Measurements from ENCODE around the gene CCNK.

Gene CCNK

DNA sequence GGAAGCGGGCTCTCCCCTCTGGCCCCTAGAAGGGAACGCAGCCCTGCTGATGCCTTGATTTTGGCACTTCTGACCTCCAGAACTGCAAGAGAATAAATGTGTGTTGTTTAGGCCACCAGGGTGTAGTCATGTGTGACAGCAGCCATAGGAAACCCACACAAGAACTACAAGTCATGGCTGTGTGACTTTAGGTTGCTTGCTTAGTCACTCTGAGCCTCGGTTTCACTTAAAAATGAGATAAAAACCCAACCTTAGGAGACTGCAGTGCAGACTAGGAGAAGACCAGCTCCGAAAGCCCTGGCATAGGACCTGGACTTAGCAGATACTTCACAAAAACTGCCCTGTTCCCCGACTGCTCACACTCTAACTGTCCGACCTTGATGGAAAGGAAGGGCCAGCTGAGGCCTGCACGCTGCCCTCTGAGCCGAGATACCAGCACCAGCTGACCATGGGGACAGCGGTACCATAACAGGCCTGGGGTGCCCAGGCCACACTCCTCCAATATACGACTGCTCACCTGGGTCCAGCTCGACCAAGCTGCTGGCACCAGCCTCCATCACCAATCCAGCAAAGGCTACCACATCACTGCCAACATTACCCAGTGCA lies 69.3 kb downstream of the CCNK start:
- Histone ChIP-seq H3K27me3 (ENCODE audit: control insufficient read depth in 1 of 2, insufficient read depth in 2 of 2, low read length in 2 of 2) (no peaks in the 10 kb centered on the region), H3K27ac (ENCODE audit: low read depth, low read length) (no peak overlapping the region), H3K36me3 (ENCODE audit: control insufficient read depth in 1 of 2, insufficient read depth in 2 of 2, low read length in 2 of 2) (no peaks in the 10 kb centered on the region), H3K4me1 (ENCODE audit: control insufficient read depth in 1 of 2, insufficient read depth in 2 of 2, low read length in 2 of 2) (peaks cover 41 to 46% of the 10 kb centered on the region in 2 donors), H3K4me3 (ENCODE audit: low read depth in 1 of 2, low read length in 2 of 2) (no peak overlapping the region), H3K9me3 (ENCODE audit: control insufficient read depth in 1 of 2, low read length in 2 of 2) (no peaks in the 10 kb centered on the region), H3K9ac (ENCODE audit: low read depth in 1 of 2, low read length in 2 of 2) (no peak overlapping the region)

DNA sequence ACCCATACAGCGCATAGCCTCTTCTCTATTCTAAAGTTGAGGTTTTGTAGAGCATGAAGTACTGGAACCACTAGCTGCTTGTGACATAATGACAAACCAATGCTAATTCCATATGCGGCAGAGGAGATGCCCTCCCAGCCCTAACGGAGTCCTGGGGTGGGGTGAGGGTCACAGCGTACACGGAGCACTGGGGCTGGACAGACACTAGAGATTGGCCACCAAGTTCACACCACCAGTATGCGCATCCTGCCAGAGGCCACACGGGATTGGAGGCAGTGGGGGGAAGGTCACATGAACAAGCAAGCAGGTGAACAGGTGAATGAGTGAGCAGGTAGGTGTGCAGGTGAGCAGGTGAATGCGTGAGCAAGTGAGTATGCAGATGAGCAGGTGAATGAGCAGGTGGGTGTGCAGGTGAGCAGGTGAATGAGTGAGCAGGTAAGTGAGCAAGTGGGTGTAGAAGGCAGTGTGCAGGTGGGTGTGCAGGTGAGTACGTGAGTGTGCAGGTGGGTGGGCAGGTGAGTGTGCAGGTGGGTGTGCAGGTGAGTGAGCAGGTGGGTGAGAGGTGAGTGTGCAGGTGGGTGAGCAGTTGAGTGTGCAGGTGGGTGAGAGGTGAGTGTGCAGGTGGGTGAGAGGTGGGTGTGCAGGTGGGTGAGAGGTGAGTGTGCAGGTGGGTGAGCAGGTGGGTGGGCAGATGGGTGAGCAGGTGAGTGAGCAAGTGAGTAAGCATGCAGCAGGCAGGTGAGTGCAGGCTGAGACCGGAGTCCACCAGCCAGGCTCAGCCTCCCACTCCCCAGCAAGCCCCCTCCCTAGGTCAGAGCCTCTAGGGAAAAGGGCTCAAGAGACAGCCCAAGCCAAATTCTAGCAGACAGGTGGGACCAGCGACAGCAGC lies 70.1 kb downstream of the CCNK start:
- no peak overlapping the region for H3K27ac ChIP-seq (ENCODE audit: low read depth, low read length)
- H3K9me3 ChIP-seq (ENCODE audit: control insufficient read depth in 1 of 2, low read length in 2 of 2) = no peaks in the 10 kb centered on the region
- H3K9ac ChIP-seq (ENCODE audit: low read depth in 1 of 2, low read length in 2 of 2) = peak overlapping the region; percentile 51 to 68
- H3K36me3 ChIP-seq (ENCODE audit: control insufficient read depth in 1 of 2, insufficient read depth in 2 of 2, low read length in 2 of 2) = no peaks in the 10 kb centered on the region
- no peak overlapping the region for H3K4me3 ChIP-seq (ENCODE audit: low read depth in 1 of 2, low read length in 2 of 2)
- H3K4me1 ChIP-seq (ENCODE audit: control insufficient read depth in 1 of 2, insufficient read depth in 2 of 2, low read length in 2 of 2) = peaks cover 45 to 48% of the 10 kb centered on the region in 2 donors
- H3K27me3 ChIP-seq (ENCODE audit: control insufficient read depth in 1 of 2, insufficient read depth in 2 of 2, low read length in 2 of 2) = no peaks in the 10 kb centered on the region

GRCh38 chr14:99552021-99552553 lies 70.9 kb downstream of the CCNK start:
- H3K4me1 ChIP-seq (ENCODE audit: control insufficient read depth in 1 of 2, insufficient read depth in 2 of 2, low read length in 2 of 2) = peaks cover 45 to 48% of the 10 kb centered on the region in 2 donors

GRCh38 chr14:99552572-99553216 lies 71.5 kb downstream of the CCNK start:
- no peaks in the 10 kb centered on the region for H3K36me3 ChIP-seq (ENCODE audit: control insufficient read depth in 1 of 2, insufficient read depth in 2 of 2, low read length in 2 of 2)
- H3K9me3 ChIP-seq (ENCODE audit: control insufficient read depth in 1 of 2, low read length in 2 of 2) = no peaks in the 10 kb centered on the region
- peak overlapping the region; percentile 51 to 68 for H3K9ac ChIP-seq (ENCODE audit: low read depth in 1 of 2, low read length in 2 of 2)
- no peaks in the 10 kb centered on the region for H3K27me3 ChIP-seq (ENCODE audit: control insufficient read depth in 1 of 2, insufficient read depth in 2 of 2, low read length in 2 of 2)
- peak overlapping the region; percentile 74 for H3K27ac ChIP-seq (ENCODE audit: low read depth, low read length)
- H3K4me3 ChIP-seq (ENCODE audit: low read depth in 1 of 2, low read length in 2 of 2) = peak overlapping the region in 1 of 2 donors; percentile 9
- peaks cover 45 to 48% of the 10 kb centered on the region in 2 donors for H3K4me1 ChIP-seq (ENCODE audit: control insufficient read depth in 1 of 2, insufficient read depth in 2 of 2, low read length in 2 of 2)

More at GRCh38 chr14:99552021-99552553, 70.9 kb downstream of the CCNK start:
- H3K9ac ChIP-seq (ENCODE audit: low read depth in 1 of 2, low read length in 2 of 2) = peak overlapping the region; percentile 51 to 68
- no peaks in the 10 kb centered on the region for H3K27me3 ChIP-seq (ENCODE audit: control insufficient read depth in 1 of 2, insufficient read depth in 2 of 2, low read length in 2 of 2)
- H3K27ac ChIP-seq (ENCODE audit: low read depth, low read length) = peak overlapping the region; percentile 74
- no peaks in the 10 kb centered on the region for H3K9me3 ChIP-seq (ENCODE audit: control insufficient read depth in 1 of 2, low read length in 2 of 2)
- H3K36me3 ChIP-seq (ENCODE audit: control insufficient read depth in 1 of 2, insufficient read depth in 2 of 2, low read length in 2 of 2) = no peaks in the 10 kb centered on the region
- no peak overlapping the region for H3K4me3 ChIP-seq (ENCODE audit: low read depth in 1 of 2, low read length in 2 of 2)

DNA sequence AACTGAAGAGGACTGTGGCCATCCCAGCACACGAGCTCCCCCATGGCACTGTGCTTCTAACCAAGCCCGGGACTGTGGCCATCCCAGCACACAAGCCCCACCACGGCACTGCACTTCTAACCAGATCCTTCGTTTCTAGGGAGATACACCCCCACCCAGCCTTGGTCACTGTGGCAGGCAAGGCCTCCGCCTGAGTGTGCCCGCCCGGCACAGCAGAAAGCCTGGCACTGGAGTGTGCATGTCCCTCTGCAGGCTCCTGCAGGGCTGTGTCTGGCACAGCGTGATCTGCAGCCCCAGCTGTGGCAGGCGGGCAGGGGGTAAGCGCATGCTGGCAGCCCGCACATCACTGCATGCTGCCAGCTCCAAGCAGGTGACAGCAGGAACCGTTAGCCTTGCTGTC lies 73.0 kb downstream of the CCNK start:
- Histone ChIP-seq H3K27ac (ENCODE audit: low read depth, low read length) (no peak overlapping the region), H3K36me3 (ENCODE audit: control insufficient read depth in 1 of 2, insufficient read depth in 2 of 2, low read length in 2 of 2) (no peaks in the 10 kb centered on the region), H3K4me1 (ENCODE audit: control insufficient read depth in 1 of 2, insufficient read depth in 2 of 2, low read length in 2 of 2) (peaks cover 45 to 48% of the 10 kb centered on the region in 2 donors), H3K4me3 (ENCODE audit: low read depth in 1 of 2, low read length in 2 of 2) (no peak overlapping the region), H3K27me3 (ENCODE audit: control insufficient read depth in 1 of 2, insufficient read depth in 2 of 2, low read length in 2 of 2) (no peaks in the 10 kb centered on the region), H3K9me3 (ENCODE audit: control insufficient read depth in 1 of 2, low read length in 2 of 2) (no peaks in the 10 kb centered on the region), H3K9ac (ENCODE audit: low read depth in 1 of 2, low read length in 2 of 2) (peak overlapping the region in 1 of 2 donors; percentile 9)

GRCh38 chr14:99554757-99555531 lies 73.7 kb downstream of the CCNK start:
- Histone ChIP-seq H3K4me1 (ENCODE audit: control insufficient read depth in 1 of 2, insufficient read depth in 2 of 2, low read length in 2 of 2) (peaks cover 45 to 48% of the 10 kb centered on the region in 2 donors), H3K36me3 (ENCODE audit: control insufficient read depth in 1 of 2, insufficient read depth in 2 of 2, low read length in 2 of 2) (no peaks in the 10 kb centered on the region), H3K27me3 (ENCODE audit: control insufficient read depth in 1 of 2, insufficient read depth in 2 of 2, low read length in 2 of 2) (no peaks in the 10 kb centered on the region), H3K9ac (ENCODE audit: low read depth in 1 of 2, low read length in 2 of 2) (peak overlapping the region in 1 of 2 donors; percentile 9), H3K4me3 (ENCODE audit: low read depth in 1 of 2, low read length in 2 of 2) (no peak overlapping the region), H3K27ac (ENCODE audit: low read depth, low read length) (peak overlapping the region; percentile 22), H3K9me3 (ENCODE audit: control insufficient read depth in 1 of 2, low read length in 2 of 2) (no peaks in the 10 kb centered on the region)

GRCh38 chr14:99556134-99556791 lies 75.1 kb downstream of the CCNK start:
- Histone ChIP-seq H3K27me3 (ENCODE audit: control insufficient read depth in 1 of 2, insufficient read depth in 2 of 2, low read length in 2 of 2) (no peaks in the 10 kb centered on the region), H3K36me3 (ENCODE audit: control insufficient read depth in 1 of 2, insufficient read depth in 2 of 2, low read length in 2 of 2) (no peaks in the 10 kb centered on the region), H3K27ac (ENCODE audit: low read depth, low read length) (no peak overlapping the region), H3K9me3 (ENCODE audit: control insufficient read depth in 1 of 2, low read length in 2 of 2) (no peaks in the 10 kb centered on the region), H3K4me3 (ENCODE audit: low read depth in 1 of 2, low read length in 2 of 2) (no peak overlapping the region), H3K4me1 (ENCODE audit: control insufficient read depth in 1 of 2, insufficient read depth in 2 of 2, low read length in 2 of 2) (peaks cover 46 to 49% of the 10 kb centered on the region in 2 donors), H3K9ac (ENCODE audit: low read depth in 1 of 2, low read length in 2 of 2) (no peak overlapping the region)

GRCh38 chr14:99559286-99559990 lies 78.2 kb downstream of the CCNK start:
- Histone ChIP-seq H3K36me3 (ENCODE audit: control insufficient read depth in 1 of 2, insufficient read depth in 2 of 2, low read length in 2 of 2) (no peaks in the 10 kb centered on the region), H3K27me3 (ENCODE audit: control insufficient read depth in 1 of 2, insufficient read depth in 2 of 2, low read length in 2 of 2) (no peaks in the 10 kb centered on the region), H3K27ac (ENCODE audit: low read depth, low read length) (no peak overlapping the region), H3K4me1 (ENCODE audit: control insufficient read depth in 1 of 2, insufficient read depth in 2 of 2, low read length in 2 of 2) (peaks cover 50 to 53% of the 10 kb centered on the region in 2 donors), H3K9me3 (ENCODE audit: control insufficient read depth in 1 of 2, low read length in 2 of 2) (no peaks in the 10 kb centered on the region), H3K9ac (ENCODE audit: low read depth in 1 of 2, low read length in 2 of 2) (no peak overlapping the region), H3K4me3 (ENCODE audit: low read depth in 1 of 2, low read length in 2 of 2) (no peak overlapping the region)

- Histone ChIP-seq H3K27me3 (ENCODE audit: control insufficient read depth in 1 of 2, insufficient read depth in 2 of 2, low read length in 2 of 2) (no peaks in the 10 kb centered on the region), H3K36me3 (ENCODE audit: control insufficient read depth in 1 of 2, insufficient read depth in 2 of 2, low read length in 2 of 2) (no peaks in the 10 kb centered on the region), H3K27ac (ENCODE audit: low read depth, low read length) (no peak overlapping the region), H3K4me3 (ENCODE audit: low read depth in 1 of 2, low read length in 2 of 2) (no peak overlapping the region), H3K4me1 (ENCODE audit: control insufficient read depth in 1 of 2, insufficient read depth in 2 of 2, low read length in 2 of 2) (peaks cover 48 to 53% of the 10 kb centered on the region in 2 donors), H3K9ac (ENCODE audit: low read depth in 1 of 2, low read length in 2 of 2) (no peak overlapping the region), H3K9me3 (ENCODE audit: control insufficient read depth in 1 of 2, low read length in 2 of 2) (no peaks in the 10 kb centered on the region)
Measured at GRCh38 chr14:99560403-99560802, 79.2 kb downstream of the CCNK start.
